AG10803 (cell line): Measurements from ENCODE around the gene ATF7.
"Not testable (repeated sequence)": the region's sequence is repeated elsewhere in the genome, so short reads cannot be mapped to it uniquely, and the experiment has no call there.

Experiments
- DNase-seq: peaks from one replicate; pipeline ENCODE4 v3.0.0; 2010; ENCODE audit warnings: low read depth
- H3K4me3 ChIP-seq: 2 replicates; pipeline ENCODE4 v1.5.1; 2011; ENCODE audit warnings: mild to moderate bottlenecking, low read length, control low read depth
- CTCF ChIP-seq: conservative IDR thresholded peaks from 2 replicates; pipeline ENCODE4 v1.5.1; 2011; ENCODE audit warnings: mild to moderate bottlenecking, low read length, control low read depth, inconsistent platforms

Gene ATF7

GRCh38 chr12:53645165-53645564 lies 19.0 kb upstream of the ATF7 start:
- H3K4me3 ChIP-seq = no peak overlapping the region
- TF ChIP-seq CTCF = no peak
- DNase-seq = peak; percentile 67

- no peak overlapping the region for H3K4me3 ChIP-seq
- no peak for TF ChIP-seq CTCF
- no peak for DNase-seq
Observed at GRCh38 chr12:53644133-53644532, 18.0 kb upstream of the ATF7 start.

- TF ChIP-seq CTCF = no peak
- no peak for DNase-seq
- no peak overlapping the region for H3K4me3 ChIP-seq
Observed at GRCh38 chr12:53643232-53643979, 17.2 kb upstream of the ATF7 start.

- no peak for DNase-seq
- no peak for TF ChIP-seq CTCF
- no peak overlapping the region for H3K4me3 ChIP-seq
Observed at GRCh38 chr12:53638057-53638456, 11.9 kb upstream of the ATF7 start.

GRCh38 chr12:53636641-53637040 lies 10.5 kb upstream of the ATF7 start:
- no peak overlapping the region for H3K4me3 ChIP-seq
- no peak for TF ChIP-seq CTCF
- DNase-seq = no peak

GRCh38 chr12:53635708-53636107 lies 9.5 kb upstream of the ATF7 start:
- DNase-seq, H3K4me3 ChIP-seq: not testable (repeated sequence)

- no peak for TF ChIP-seq CTCF
- no peak for DNase-seq
- no peak overlapping the region for H3K4me3 ChIP-seq
Observed at GRCh38 chr12:53631721-53632120, 5.5 kb upstream of the ATF7 start.
